Measurements from ENCODE around the gene TULP4.

TULP4 gene

DNA sequence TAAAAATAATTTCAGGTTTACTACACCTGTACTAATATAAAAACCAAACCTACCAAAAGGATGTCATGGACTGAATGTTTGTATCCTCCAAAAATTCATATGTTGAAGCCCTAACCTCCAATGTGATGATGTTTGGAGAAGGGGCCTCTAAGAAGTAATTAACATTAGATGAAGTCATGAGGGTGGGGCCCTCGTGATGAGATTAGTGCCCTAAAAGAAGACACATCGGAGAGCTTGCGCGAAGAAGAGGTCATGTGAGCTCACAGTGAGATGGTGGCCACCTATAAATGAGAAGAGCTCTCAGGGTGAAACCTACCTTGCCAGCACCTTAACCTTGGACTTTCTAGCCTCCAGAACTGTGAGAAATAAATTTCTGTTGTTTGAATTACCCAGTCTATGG lies 20.8 kb downstream of the TULP4 start:
- Histone ChIP-seq H3K79me2 (ENCODE audit: control insufficient read depth, insufficient read depth, low read length, poor library complexity) (no peaks in the 10 kb centered on the region), H3K14ac (ENCODE audit: low read length) (no peak overlapping the region), H3K4me3 (ENCODE audit: low read depth, low read length) (no peak overlapping the region), H3K27me3 (ENCODE audit: insufficient read depth, low read length) (no peaks in the 10 kb centered on the region), H3K79me1 (ENCODE audit: low read length) (no peaks in the 10 kb centered on the region), H3K4ac (ENCODE audit: low read depth, low read length) (no peak overlapping the region), H2AK5ac (ENCODE audit: low read length) (no peak overlapping the region), H3K4me1 (ENCODE audit: control insufficient read depth in 1 of 2, insufficient read depth in 2 of 2, low read length in 2 of 2) (no peaks in the 10 kb centered on the region), H3K4me2 (ENCODE audit: low read length) (no peak overlapping the region), H3K23ac (ENCODE audit: low read length) (no peak overlapping the region), H4K12ac (ENCODE audit: low read depth, low read length) (no peak overlapping the region), H3K18ac (ENCODE audit: low read length) (no peak overlapping the region), H3K9me3 (ENCODE audit: insufficient read depth, low read depth, low read length) (no peaks in the 10 kb centered on the region), H3K27ac (ENCODE audit: low read depth, low read length) (no peak overlapping the region), H2BK120ac (ENCODE audit: insufficient read depth, low read length, poor library complexity) (no peak overlapping the region), H4K8ac (ENCODE audit: low read depth, low read length) (no peak overlapping the region), H2AFZ (ENCODE audit: insufficient read depth, low read length, poor library complexity) (no peak overlapping the region), H2BK5ac (ENCODE audit: low read depth, low read length, poor library complexity) (no peak overlapping the region), H3K36me3 (ENCODE audit: control insufficient read depth in 1 of 2, insufficient read depth in 2 of 2, low read length in 2 of 2) (peaks cover 0 to 8% of the 10 kb centered on the region in 2 experiments), H2BK12ac (ENCODE audit: low read length) (no peak overlapping the region), H4K91ac (ENCODE audit: low read depth, low read length) (no peak overlapping the region), H3K9ac (ENCODE audit: low read length) (no peak overlapping the region)
- no CpG with 5 or more reads among the region's 4 CpGs for WGBS (ENCODE audit: extremely low coverage, insufficient coverage, insufficient read length)
- DNase-seq: no peak

DNA sequence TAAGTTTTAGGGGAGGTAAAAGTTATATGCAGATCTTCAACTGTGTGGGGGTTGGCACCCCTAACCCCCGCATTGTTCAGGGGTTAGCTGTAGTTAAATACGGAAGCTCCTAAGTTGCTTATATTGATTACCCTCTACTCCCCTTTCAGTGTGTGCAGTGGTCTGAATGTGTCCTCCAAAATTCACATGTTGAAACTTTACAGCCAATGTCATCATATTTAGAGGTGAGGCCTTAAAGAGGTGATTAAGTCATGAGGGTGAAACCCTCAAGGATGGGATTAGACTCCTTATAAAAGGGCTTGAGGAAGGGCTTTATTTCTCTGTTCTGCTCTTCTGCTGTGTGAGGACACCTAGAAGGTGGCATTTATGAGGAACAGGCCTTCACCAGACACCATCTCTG lies 22.3 kb downstream of the TULP4 start:
- Histone ChIP-seq H3K79me1 (ENCODE audit: low read length) (peaks cover 2% of the 10 kb centered on the region), H2AFZ (ENCODE audit: insufficient read depth, low read length, poor library complexity) (no peak overlapping the region), H3K4me2 (ENCODE audit: low read length) (no peak overlapping the region), H2BK5ac (ENCODE audit: low read depth, low read length, poor library complexity) (no peak overlapping the region), H4K91ac (ENCODE audit: low read depth, low read length) (no peak overlapping the region), H3K27ac (ENCODE audit: low read depth, low read length) (no peak overlapping the region), H3K4me3 (ENCODE audit: low read depth, low read length) (no peak overlapping the region), H4K8ac (ENCODE audit: low read depth, low read length) (no peak overlapping the region), H3K4me1 (ENCODE audit: control insufficient read depth in 1 of 2, insufficient read depth in 2 of 2, low read length in 2 of 2) (peaks cover 0 to 6% of the 10 kb centered on the region in 2 experiments), H2BK12ac (ENCODE audit: low read length) (no peak overlapping the region), H2BK120ac (ENCODE audit: insufficient read depth, low read length, poor library complexity) (no peak overlapping the region), H3K9ac (ENCODE audit: low read length) (no peak overlapping the region), H2AK5ac (ENCODE audit: low read length) (no peak overlapping the region), H3K18ac (ENCODE audit: low read length) (no peak overlapping the region), H4K12ac (ENCODE audit: low read depth, low read length) (no peak overlapping the region), H3K36me3 (ENCODE audit: control insufficient read depth in 1 of 2, insufficient read depth in 2 of 2, low read length in 2 of 2) (peaks cover 0 to 11% of the 10 kb centered on the region in 2 experiments), H3K23ac (ENCODE audit: low read length) (no peak overlapping the region), H3K4ac (ENCODE audit: low read depth, low read length) (no peak overlapping the region), H3K27me3 (ENCODE audit: insufficient read depth, low read length) (no peaks in the 10 kb centered on the region), H3K14ac (ENCODE audit: low read length) (no peak overlapping the region), H3K79me2 (ENCODE audit: control insufficient read depth, insufficient read depth, low read length, poor library complexity) (no peaks in the 10 kb centered on the region), H3K9me3 (ENCODE audit: insufficient read depth, low read depth, low read length) (no peaks in the 10 kb centered on the region)
- no peak for DNase-seq
- no CpG with 5 or more reads among the region's 2 CpGs for WGBS (ENCODE audit: extremely low coverage, insufficient coverage, insufficient read length)

DNA sequence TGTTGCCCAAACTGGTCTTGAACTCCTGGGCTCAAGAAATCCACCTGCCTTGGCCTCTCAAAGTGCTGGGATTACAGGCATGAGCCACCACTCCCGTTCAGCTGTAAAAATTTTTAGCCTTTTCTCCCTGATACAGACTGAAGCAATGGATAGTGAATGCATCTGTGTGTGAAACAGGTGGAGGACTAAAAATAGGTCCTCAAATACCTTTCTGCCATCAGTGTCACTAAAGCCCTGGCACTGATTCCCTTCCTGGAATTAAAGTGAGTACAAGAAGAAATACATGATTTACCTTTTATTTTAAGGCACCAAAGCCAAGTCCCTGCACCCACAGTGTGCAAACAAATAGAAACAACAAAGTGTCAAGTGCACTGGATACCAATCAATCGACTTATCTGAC lies 25.1 kb downstream of the TULP4 start:
- no peak overlapping the region for H3K18ac ChIP-seq (ENCODE audit: low read length)
- no peak overlapping the region for H2BK5ac ChIP-seq (ENCODE audit: low read depth, low read length, poor library complexity)
- peaks cover 4% of the 10 kb centered on the region for H3K9me3 ChIP-seq (ENCODE audit: insufficient read depth, low read depth, low read length)
- no peak overlapping the region for H2AFZ ChIP-seq (ENCODE audit: insufficient read depth, low read length, poor library complexity)
- H4K12ac ChIP-seq (ENCODE audit: low read depth, low read length): no peak overlapping the region
- H3K4me3 ChIP-seq (ENCODE audit: low read depth, low read length): no peak overlapping the region
- no peak overlapping the region for H3K14ac ChIP-seq (ENCODE audit: low read length)
- H3K23ac ChIP-seq (ENCODE audit: low read length): no peak overlapping the region
- H3K36me3 ChIP-seq (ENCODE audit: control insufficient read depth in 1 of 2, insufficient read depth in 2 of 2, low read length in 2 of 2): peaks cover 4 to 12% of the 10 kb centered on the region in 2 experiments
- H2BK12ac ChIP-seq (ENCODE audit: low read length): no peak overlapping the region
- H3K4me1 ChIP-seq (ENCODE audit: control insufficient read depth in 1 of 2, insufficient read depth in 2 of 2, low read length in 2 of 2): peaks cover 0 to 6% of the 10 kb centered on the region in 2 experiments
- H3K79me2 ChIP-seq (ENCODE audit: control insufficient read depth, insufficient read depth, low read length, poor library complexity): no peaks in the 10 kb centered on the region
- H3K9ac ChIP-seq (ENCODE audit: low read length): no peak overlapping the region
- peaks cover 2% of the 10 kb centered on the region for H3K79me1 ChIP-seq (ENCODE audit: low read length)
- no peak overlapping the region for H2AK5ac ChIP-seq (ENCODE audit: low read length)
- no peak overlapping the region for H2BK120ac ChIP-seq (ENCODE audit: insufficient read depth, low read length, poor library complexity)
- H4K8ac ChIP-seq (ENCODE audit: low read depth, low read length): no peak overlapping the region
- H3K27ac ChIP-seq (ENCODE audit: low read depth, low read length): no peak overlapping the region
- H4K91ac ChIP-seq (ENCODE audit: low read depth, low read length): no peak overlapping the region
- no peak overlapping the region for H3K4me2 ChIP-seq (ENCODE audit: low read length)
- no peak overlapping the region for H3K4ac ChIP-seq (ENCODE audit: low read depth, low read length)
- H3K27me3 ChIP-seq (ENCODE audit: insufficient read depth, low read length): no peaks in the 10 kb centered on the region
- WGBS (ENCODE audit: extremely low coverage, insufficient coverage, insufficient read length): no CpG with 5 or more reads among the region's 2 CpGs
- no peak for DNase-seq

DNA sequence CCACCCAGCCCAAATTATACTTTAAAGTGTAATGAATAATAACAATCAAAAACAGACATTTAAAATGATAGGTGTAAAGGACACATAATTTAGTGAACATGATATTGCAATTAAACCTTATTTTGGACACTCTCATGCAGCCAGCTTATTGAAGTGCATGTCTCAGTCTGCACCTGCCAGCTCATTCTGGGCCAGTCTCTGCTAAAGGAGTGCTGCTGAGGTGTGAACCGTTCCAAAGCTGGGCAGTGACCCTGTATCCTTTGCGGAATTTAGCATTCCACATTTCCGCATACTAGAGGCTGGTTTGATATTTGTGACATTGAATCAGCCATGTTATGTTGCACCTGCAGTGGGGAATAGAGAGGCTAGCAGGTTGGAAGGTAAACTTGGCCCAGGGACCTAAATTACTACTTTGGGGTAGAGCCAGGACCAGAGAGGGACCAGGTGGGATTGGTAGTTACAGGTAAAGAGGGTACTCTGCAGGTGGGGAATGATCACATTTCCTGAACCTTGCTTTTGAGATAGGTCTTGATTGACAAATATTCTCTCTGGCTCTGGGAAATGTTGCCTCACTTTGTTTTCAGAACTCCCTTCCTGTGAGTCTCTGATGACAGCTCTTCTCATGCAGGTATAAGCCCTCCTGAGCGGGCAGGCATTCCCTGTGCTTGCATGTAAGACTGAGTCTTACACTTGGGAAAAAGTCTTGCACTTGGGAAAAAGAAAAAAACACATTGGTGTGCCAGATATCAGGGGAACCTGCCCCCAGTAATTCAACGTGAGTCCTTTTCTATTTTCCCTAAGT lies 26.2 kb downstream of the TULP4 start:
- peaks cover 4 to 9% of the 10 kb centered on the region in 2 experiments for H3K36me3 ChIP-seq (ENCODE audit: control insufficient read depth in 1 of 2, insufficient read depth in 2 of 2, low read length in 2 of 2)
- H3K14ac ChIP-seq (ENCODE audit: low read length): no peak overlapping the region
- H3K4ac ChIP-seq (ENCODE audit: low read depth, low read length): no peak overlapping the region
- H2BK5ac ChIP-seq (ENCODE audit: low read depth, low read length, poor library complexity): no peak overlapping the region
- H2AK5ac ChIP-seq (ENCODE audit: low read length): no peak overlapping the region
- H3K9ac ChIP-seq (ENCODE audit: low read length): no peak overlapping the region
- peaks cover 0 to 6% of the 10 kb centered on the region in 2 experiments for H3K4me1 ChIP-seq (ENCODE audit: control insufficient read depth in 1 of 2, insufficient read depth in 2 of 2, low read length in 2 of 2)
- H2BK120ac ChIP-seq (ENCODE audit: insufficient read depth, low read length, poor library complexity): no peak overlapping the region
- no peak overlapping the region for H3K4me2 ChIP-seq (ENCODE audit: low read length)
- H3K4me3 ChIP-seq (ENCODE audit: low read depth, low read length): no peak overlapping the region
- no peak overlapping the region for H2AFZ ChIP-seq (ENCODE audit: insufficient read depth, low read length, poor library complexity)
- H3K79me2 ChIP-seq (ENCODE audit: control insufficient read depth, insufficient read depth, low read length, poor library complexity): no peaks in the 10 kb centered on the region
- no peak for DNase-seq
- H3K27ac ChIP-seq (ENCODE audit: low read depth, low read length): no peak overlapping the region
- no CpG with 5 or more reads among the region's 5 CpGs for WGBS (ENCODE audit: extremely low coverage, insufficient coverage, insufficient read length)
- no peak overlapping the region for H3K18ac ChIP-seq (ENCODE audit: low read length)
- H2BK12ac ChIP-seq (ENCODE audit: low read length): no peak overlapping the region
- peaks cover 2% of the 10 kb centered on the region for H3K79me1 ChIP-seq (ENCODE audit: low read length)
- no peak overlapping the region for H3K23ac ChIP-seq (ENCODE audit: low read length)
- no peak overlapping the region for H4K91ac ChIP-seq (ENCODE audit: low read depth, low read length)
- no peak overlapping the region for H4K8ac ChIP-seq (ENCODE audit: low read depth, low read length)
- peaks cover 7% of the 10 kb centered on the region for H3K9me3 ChIP-seq (ENCODE audit: insufficient read depth, low read depth, low read length)
- no peaks in the 10 kb centered on the region for H3K27me3 ChIP-seq (ENCODE audit: insufficient read depth, low read length)
- H4K12ac ChIP-seq (ENCODE audit: low read depth, low read length): no peak overlapping the region
